HEK293T (cell line): Measurements from ENCODE around the gene KCNK3.

ENCODE experiments used
- BHLHE40 ChIP-seq: fragments of 450-650 bp; IDR thresholded peaks from 2 replicates; pipeline ENCODE4 v1.6.1; 2016; ENCODE audit warnings: mild to moderate bottlenecking, moderate library complexity, borderline replicate concordance
- FOXM1 ChIP-seq: fragments of 450-650 bp; IDR thresholded peaks from 2 replicates; pipeline ENCODE4 v1.6.1; 2017; ENCODE audit warnings: mild to moderate bottlenecking, borderline replicate concordance
- HDGF ChIP-seq: fragments of 450-650 bp; IDR thresholded peaks from 2 replicates; pipeline ENCODE4 v1.6.1; 2017; ENCODE audit warnings: antibody characterized with exemption, borderline replicate concordance

- TF ChIP-seq BHLHE40 (no peak), HDGF (no peak), FOXM1 (no peak)
Measured at GRCh38 chr2:26720322-26721114, 28.0 kb downstream of the KCNK3 start.
